Urinary bladder (tissue), 4 donors: ENCODE measurements around the gene SPTBN2. TPM values are rescaled to one million over a fixed set of nuclear protein-coding genes. Genes with fewer than 3 reads are reported as not detected.

Experiments used
- DNase-seq: peaks from one replicate; pipeline ENCODE4 v3.0.0-alpha.2; 2015; ENCODE audit errors: extremely low spot score
- H3K27ac ChIP-seq: one replicate; pipeline ENCODE4 v1.5.1; 2013; ENCODE audit warnings: low read depth, mild to moderate bottlenecking, moderate library complexity
- H3K36me3 ChIP-seq: one replicate; pipeline ENCODE4 v1.6.1; 2013; ENCODE audit warnings: mild to moderate bottlenecking, moderate library complexity; ENCODE audit not compliant: insufficient read depth
- H3K4me1 ChIP-seq: one replicate; pipeline ENCODE4 v1.6.1; 2013; ENCODE audit warnings: mild to moderate bottlenecking, moderate library complexity; ENCODE audit not compliant: insufficient read depth
- H3K4me3 ChIP-seq: one replicate; pipeline ENCODE4 v1.5.1; 2013; ENCODE audit warnings: low read depth, low read length
- WGBS: extraction: QIAGEN DNeasy Blood & Tissue Kit; methylation state at CpG from one replicate; pipeline ENCODE4 v1.1.7; 2013; 5-methylcytosine and 5-hydroxymethylcytosine counted together
- polyA plus RNA-seq: library from polyadenylated mRNA; stranded (reverse); fragments of 200-250 nt; gene quantifications from one replicate; pipeline ENCODE4 v1.2.3, GENCODE V29; 2013
- total RNA-seq: library from RNA; depleted of rRNA; stranded (reverse); fragments of >200 nt; gene quantifications from one replicate; pipeline ENCODE4 v1.2.3, GENCODE V29; 2014
- donor health status: healthy with polysubstance abuse.
- donor health status: healthy.

The SPTBN2 gene
- total RNA-seq (6.7 TPM), polyA plus RNA-seq (2.5 TPM)

- H3K4me3 ChIP-seq = peak within 1 kb of the TSS; percentile 70
- H3K4me1 ChIP-seq = peaks cover 4% of the 10 kb centered on the region
- 16% methylated on average over 25 of the region's 25 CpGs for WGBS
- no peaks in the 10 kb centered on the region for H3K36me3 ChIP-seq
- H3K27ac ChIP-seq = no peak within 1 kb of the TSS
- DNase-seq = no peak
Measured at GRCh38 chr11:66728693-66729385, at the start of gene SPTBN2. SPTBN2 (minus strand) TSS chr11:66729216; CDS start chr11:66721240, 7,976 bp downstream.

GRCh38 chr11:66768818-66769217, 39.8 kb upstream of the SPTBN2 start:
- Histone ChIP-seq H3K36me3 (no peaks in the 10 kb centered on the region), H3K4me3 (no peak overlapping the region), H3K4me1 (no peaks in the 10 kb centered on the region), H3K27ac (no peak overlapping the region)
- DNase-seq = no peak

GRCh38 chr11:66768088-66768521, 39.1 kb upstream of the SPTBN2 start:
- 76% methylated on average over 3 of the region's 3 CpGs for WGBS
- H3K4me1 ChIP-seq = no peaks in the 10 kb centered on the region
- H3K36me3 ChIP-seq = no peaks in the 10 kb centered on the region
- no peak overlapping the region for H3K4me3 ChIP-seq
- DNase-seq = peak; percentile 37
- no peak overlapping the region for H3K27ac ChIP-seq

GRCh38 chr11:66767666-66768065, 38.6 kb upstream of the SPTBN2 start:
- 88% methylated on average over 1 of the region's 1 CpG for WGBS
- no peak for DNase-seq
- no peaks in the 10 kb centered on the region for H3K36me3 ChIP-seq
- H3K27ac ChIP-seq = no peak overlapping the region
- H3K4me3 ChIP-seq = no peak overlapping the region
- H3K4me1 ChIP-seq = no peaks in the 10 kb centered on the region

GRCh38 chr11:66766681-66767080, 37.7 kb upstream of the SPTBN2 start:
- Histone ChIP-seq H3K36me3 (no peaks in the 10 kb centered on the region), H3K27ac (no peak overlapping the region), H3K4me3 (no peak overlapping the region), H3K4me1 (no peaks in the 10 kb centered on the region)
- no peak for DNase-seq
- WGBS = 86% methylated on average over 2 of the region's 2 CpGs

- no peak for DNase-seq
- 97% methylated on average over 27 of the region's 27 CpGs for WGBS
- Histone ChIP-seq H3K27ac (no peak overlapping the region), H3K4me3 (no peak overlapping the region), H3K36me3 (no peaks in the 10 kb centered on the region), H3K4me1 (no peaks in the 10 kb centered on the region)
Measured at GRCh38 chr11:66762088-66762487, 33.1 kb upstream of the SPTBN2 start.

- Histone ChIP-seq H3K4me3 (no peak overlapping the region), H3K27ac (no peak overlapping the region), H3K36me3 (no peaks in the 10 kb centered on the region), H3K4me1 (no peaks in the 10 kb centered on the region)
- DNase-seq = no peak
- WGBS = 94% methylated on average over 4 of the region's 4 CpGs
Measured at GRCh38 chr11:66752148-66752547, 23.1 kb upstream of the SPTBN2 start.

GRCh38 chr11:66749091-66749490, 20.1 kb upstream of the SPTBN2 start:
- DNase-seq = no peak

GRCh38 chr11:66747480-66747879, 18.5 kb upstream of the SPTBN2 start:
- Histone ChIP-seq H3K4me3 (no peak overlapping the region), H3K36me3 (no peaks in the 10 kb centered on the region), H3K27ac (no peak overlapping the region), H3K4me1 (no peaks in the 10 kb centered on the region)
- no peak for DNase-seq
- WGBS = 85% methylated on average over 7 of the region's 7 CpGs

More at GRCh38 chr11:66749091-66749490, 20.1 kb upstream of the SPTBN2 start:
- H3K36me3 ChIP-seq = no peaks in the 10 kb centered on the region
- no peak overlapping the region for H3K27ac ChIP-seq
- WGBS = 78% methylated on average over 2 of the region's 2 CpGs
- no peak overlapping the region for H3K4me3 ChIP-seq
- no peaks in the 10 kb centered on the region for H3K4me1 ChIP-seq

- 49% methylated on average over 45 of the region's 45 CpGs for WGBS
- peak overlapping the region; percentile 33 for H3K27ac ChIP-seq
Measured at GRCh38 chr11:66745356-66746235, 16.6 kb upstream of the SPTBN2 start.

GRCh38 chr11:66744485-66745355, 15.7 kb upstream of the SPTBN2 start:
- H3K4me1 ChIP-seq = no peaks in the 10 kb centered on the region
- H3K4me3 ChIP-seq = peak overlapping the region; percentile 96
- DNase-seq = no peak
- peak overlapping the region; percentile 69 for H3K27ac ChIP-seq
- under 1% methylated on average over 94 of the region's 95 CpGs for WGBS
- H3K36me3 ChIP-seq = no peaks in the 10 kb centered on the region

More at GRCh38 chr11:66745356-66746235, 16.6 kb upstream of the SPTBN2 start:
- no peak for DNase-seq
- H3K4me3 ChIP-seq = peak overlapping the region; percentile 96
- H3K36me3 ChIP-seq = no peaks in the 10 kb centered on the region
- no peaks in the 10 kb centered on the region for H3K4me1 ChIP-seq

- H3K27ac ChIP-seq = no peak overlapping the region
- no peaks in the 10 kb centered on the region for H3K36me3 ChIP-seq
- 79% methylated on average over 16 of the region's 16 CpGs for WGBS
- no peak for DNase-seq
- H3K4me1 ChIP-seq = no peaks in the 10 kb centered on the region
- H3K4me3 ChIP-seq = no peak overlapping the region
Measured at GRCh38 chr11:66743271-66743968, 14.4 kb upstream of the SPTBN2 start.

GRCh38 chr11:66741153-66741552, 12.1 kb upstream of the SPTBN2 start:
- DNase-seq = no peak
- Histone ChIP-seq H3K27ac (no peak overlapping the region), H3K4me3 (no peak overlapping the region), H3K36me3 (no peaks in the 10 kb centered on the region), H3K4me1 (no peaks in the 10 kb centered on the region)
- 85% methylated on average over 2 of the region's 2 CpGs for WGBS
